ENCODE results near the gene SART3. TPM values are rescaled to one million over a fixed set of nuclear protein-coding genes. Genes with fewer than 3 reads are reported as not detected.

Gene SART3
- total and polyA plus RNA-seq, 2 of the 8 experiments (the other 6 are each of a cell fraction or from before 2014, with no cell fraction given) = 16.0 to 103 TPM

DNA sequence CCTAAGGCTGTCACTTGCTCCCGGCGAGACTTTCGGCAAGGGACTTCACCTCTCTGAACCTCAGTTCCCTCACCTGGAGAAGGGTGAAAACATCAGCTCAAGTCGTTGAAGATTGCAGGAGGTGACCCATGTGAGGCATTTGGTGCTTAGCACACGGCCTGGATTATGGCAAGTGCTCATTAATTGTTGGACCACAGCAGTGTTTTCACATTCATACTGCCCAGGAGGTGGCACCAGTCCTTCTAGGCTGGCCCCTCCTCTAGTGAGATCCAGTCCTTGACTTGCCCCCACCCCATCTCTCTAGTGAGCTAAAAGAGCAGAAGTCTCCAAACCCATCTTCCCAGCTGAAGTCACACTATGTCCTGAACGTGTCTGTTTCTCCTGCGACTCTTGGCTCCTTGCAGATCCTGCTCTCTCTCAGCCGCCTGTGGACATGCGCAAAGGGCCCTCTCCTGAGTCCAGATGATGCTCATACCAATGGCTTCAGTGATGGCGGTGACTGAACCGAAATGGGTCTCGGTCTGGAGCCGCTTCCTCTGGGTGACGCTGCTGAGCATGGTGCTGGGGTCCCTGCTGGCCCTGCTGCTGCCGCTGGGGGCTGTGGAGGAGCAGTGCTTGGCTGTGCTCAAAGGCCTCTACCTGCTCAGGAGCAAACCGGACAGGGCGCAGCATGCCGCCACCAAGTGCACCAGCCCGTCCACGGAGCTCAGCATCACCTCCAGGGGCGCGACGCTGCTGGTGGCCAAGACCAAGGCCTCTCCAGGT, 44.3 kb downstream of the SART3 start:
- FAIRE-seq = no peak
- POLR2A ChIA-PET (ENCODE audit: partially characterized antibody) = interaction anchor here (0.9 to 1.9 kb wide), 4 partner anchors 10 to 44 kb away, joined by 3 to 8 read pairs (median 4); partner anchors contain the start of gene SART3

More for the DNA sequence above, 44.3 kb downstream of the SART3 start:
- no peaks in the 10 kb centered on the region for H3K9me3 ChIP-seq (ENCODE audit: insufficient read depth in 2 of 2, low read depth in 1 of 2, low read length in 1 of 2)
- no peak overlapping the region for H2AFZ ChIP-seq (ENCODE audit: low read length)
- WGBS, 2 experiments (ENCODE audit: extremely low coverage in 1 of 2, insufficient coverage in 1 of 2, insufficient read length in 1 of 2, insufficient replicate concordance in 2 of 2, low coverage in 1 of 2, low lambda C conversion rate in 2 of 2, missing lambda C conversion rate in 1 of 2) = 92% methylated on average over 23 of the region's 23 CpGs; no CpG with 5 or more reads in 1 of the 2 experiments
- peak overlapping the region in 1 of 4 experiments; percentile 87; a peak in 1 of 8 replicates for H3K4me3 ChIP-seq (ENCODE audit: extremely low read depth in 1 of 4, insufficient read depth in 2 of 4, low read depth in 3 of 4, low read length in 4 of 4)
- H3K4me2 ChIP-seq (ENCODE audit: insufficient read depth in 1 of 2, low read depth in 2 of 2, low read length in 2 of 2) = peak overlapping the region; percentile 92 to 93; a peak in 2 of 4 replicates
- H4K20me1 ChIP-seq (replicated peaks in 1 of 2; ENCODE audit: control insufficient read depth in 1 of 2, insufficient read depth in 2 of 2, low read length in 2 of 2) = peaks cover 5 to 9% of the 10 kb centered on the region in 2 experiments
- H3K56ac ChIP-seq (replicated peaks; ENCODE audit: insufficient read length, low read depth, low read length) = no peak overlapping the region
- no peak for DNase-seq (ENCODE audit: low read depth in 1 of 2, low spot score in 2 of 2)
- H3K79me1 ChIP-seq (ENCODE audit: low read depth, low read length) = peaks cover 4% of the 10 kb centered on the region; the same call in 1 of the 2 replicates
- H3K4ac ChIP-seq (replicated peaks; ENCODE audit: insufficient read length, low read depth, low read length) = no peak overlapping the region
- no peak overlapping the region; the same call in 1 of the 2 replicates for H4K8ac ChIP-seq (ENCODE audit: extremely low read depth, insufficient read depth, low read length)
- TF ChIP-seq CTCF (IDR thresholded peaks at IDR 0.05; ENCODE audit: control extremely low read depth in 1 of 3, insufficient read depth in 1 of 3, low read depth in 1 of 3, low read length in 3 of 3) (peak in 2 of 3 experiments; percentile 8 to 56; a peak in 3 of 4 replicates), RFX5 (IDR thresholded peaks at IDR 0.05; ENCODE audit: borderline replicate concordance, low read depth, low read length) (no peak), PHF8 (conservative IDR thresholded peaks at IDR 0.05; ENCODE audit: low read depth, low read length) (no peak), POLR2AphosphoS5 (IDR thresholded peaks at IDR 0.05; ENCODE audit: low read depth, low read length) (0 out of 2 replicates have a peak, but pooled peaks have one; percentile 13)
- H2BK12ac ChIP-seq (ENCODE audit: low read depth, low read length) = no peak overlapping the region
- peaks cover 5% of the 10 kb centered on the region; the same call in 1 of the 2 replicates for H3K23me2 ChIP-seq (ENCODE audit: low read depth, low read length)
- H2BK120ac ChIP-seq (replicated peaks; ENCODE audit: low read depth, low read length) = no peak overlapping the region
- no peak overlapping the region for H3K27ac ChIP-seq (ENCODE audit: low read depth, low read length)
- no peaks in the 10 kb centered on the region for H3K27me3 ChIP-seq (replicated peaks in 1 of 4; ENCODE audit: control insufficient read depth in 3 of 4, extremely low read depth in 1 of 4, insufficient read depth in 3 of 4, low read length in 3 of 4)
- peaks cover 0 to 6% of the 10 kb centered on the region in 2 experiments; a peak in 1 of 4 replicates for H3K79me2 ChIP-seq (ENCODE audit: control insufficient read depth in 1 of 2, insufficient read depth in 2 of 2, low read length in 2 of 2)
- no peak overlapping the region for H4K91ac ChIP-seq (replicated peaks; ENCODE audit: insufficient read length, low read length)
- H3K23ac ChIP-seq (ENCODE audit: insufficient read length) = no peak overlapping the region
- no peak overlapping the region for H2AK5ac ChIP-seq (ENCODE audit: low read depth, low read length)
- H2BK5ac ChIP-seq (ENCODE audit: low read depth, low read length) = no peak overlapping the region
- CTCF ChIA-PET (ENCODE audit: partially characterized antibody) = interaction anchor here (0.8 to 3.9 kb wide), 8 partner anchors 10 to 598 kb away, joined by 3 to 17 read pairs (median 3); no protein-coding TSS in a partner anchor
- H2BK20ac ChIP-seq (ENCODE audit: low read length) = no peak overlapping the region
- H2BK15ac ChIP-seq (ENCODE audit: low read length) = no peak overlapping the region
- H3K4me1 ChIP-seq (replicated peaks in 1 of 4; ENCODE audit: control insufficient read depth in 3 of 4, insufficient read depth in 4 of 4, low read length in 3 of 4) = peaks cover 0 to 5% (median 3%) of the 10 kb centered on the region in 4 experiments; a peak in 6 of 7 replicates
- H3K36me3 ChIP-seq (ENCODE audit: control insufficient read depth in 2 of 4, insufficient read depth in 4 of 4, low read length in 3 of 4) = peaks cover 13 to 35% (median 29%) of the 10 kb centered on the region in 4 experiments
- no peak overlapping the region; a peak in 2 of 7 replicates for H3K9ac ChIP-seq (replicated peaks in 1 of 4; ENCODE audit: extremely low read depth in 1 of 4, low read depth in 3 of 4, low read length in 3 of 4)
- H4K5ac ChIP-seq (ENCODE audit: insufficient read length, low read depth, low read length) = no peak overlapping the region
- H3K18ac ChIP-seq (ENCODE audit: extremely low read depth, low read length) = no peak overlapping the region
- no peak overlapping the region for H3K14ac ChIP-seq (ENCODE audit: insufficient read length)

Data from H1 (cell line).